NCI-H1092 treated with DMSO at 0.1 percent for 48 hours (cell line): Measurements from ENCODE around the gene PLCG2.
"Not testable (repeated sequence)": the region's sequence is repeated elsewhere in the genome, so short reads cannot be mapped to it uniquely, and the experiment has no call there.

Experiments
- DNase-seq: peaks from one replicate; lab custom pipeline; 2025; lab: John Stamatoyannopoulos, UW

The PLCG2 gene

GRCh38 chr16:81913222-81913621, 134.1 kb downstream of the PLCG2 start:
- no peak for DNase-seq

DNA sequence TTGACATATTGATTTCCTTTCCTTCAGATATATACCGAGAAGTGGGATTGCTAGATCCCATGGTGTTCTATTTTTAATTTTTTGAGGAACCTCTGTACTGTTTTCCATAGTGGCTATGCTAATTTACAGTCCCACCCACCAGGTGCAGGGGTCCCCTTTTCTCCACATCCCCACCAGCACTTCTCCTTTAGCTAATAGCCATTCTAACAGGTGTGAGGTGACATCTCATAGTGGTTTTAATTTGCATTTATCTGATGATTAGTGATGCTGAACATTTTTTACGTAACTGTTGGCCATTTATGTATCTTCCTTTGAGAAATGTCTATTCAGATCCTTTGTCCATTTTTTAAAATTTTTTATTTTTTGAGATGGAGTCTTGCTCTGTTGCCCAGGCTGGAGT, 138.3 kb downstream of the PLCG2 start:
- no peak for DNase-seq

GRCh38 chr16:81918927-81919326, 139.8 kb downstream of the PLCG2 start:
- no peak for DNase-seq

- DNase-seq = no peak
These were observed 141.4 kb downstream of the PLCG2 start for GRCh38 chr16:81920498-81920897.

DNA sequence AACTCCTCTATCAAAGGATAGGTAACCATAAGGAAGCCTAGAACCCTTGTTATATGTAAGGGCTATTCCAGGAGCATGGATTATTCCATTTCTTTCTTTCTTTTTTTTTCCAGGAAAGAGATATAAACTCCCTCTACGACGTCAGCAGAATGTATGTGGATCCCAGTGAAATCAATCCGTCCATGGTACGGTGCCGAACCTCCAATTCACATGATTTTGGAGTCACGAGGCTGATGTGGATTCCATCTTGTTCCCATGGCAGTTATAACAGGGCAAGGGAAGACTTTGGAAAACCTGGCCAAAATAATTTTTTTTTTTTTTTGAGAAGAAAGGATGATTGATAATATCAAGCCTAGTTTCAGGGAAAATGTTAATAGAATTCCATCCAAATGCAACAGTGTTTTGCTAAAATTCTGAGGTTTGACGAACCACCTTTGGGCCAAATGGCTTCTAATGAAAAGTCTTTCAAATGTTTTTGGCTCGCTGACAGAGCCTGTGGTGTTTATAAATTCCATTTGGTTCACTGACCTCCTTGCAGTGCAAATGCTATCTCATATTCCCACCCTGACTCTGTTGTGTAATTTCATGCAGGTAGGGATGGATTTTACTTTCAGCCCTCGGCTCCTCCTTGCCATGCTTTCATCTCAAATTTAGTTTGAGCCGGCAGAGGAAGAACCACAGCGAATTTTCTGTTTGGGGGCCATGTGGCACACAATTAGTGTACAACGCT, 142.2 kb downstream of the PLCG2 start:
- no peak for DNase-seq

DNA sequence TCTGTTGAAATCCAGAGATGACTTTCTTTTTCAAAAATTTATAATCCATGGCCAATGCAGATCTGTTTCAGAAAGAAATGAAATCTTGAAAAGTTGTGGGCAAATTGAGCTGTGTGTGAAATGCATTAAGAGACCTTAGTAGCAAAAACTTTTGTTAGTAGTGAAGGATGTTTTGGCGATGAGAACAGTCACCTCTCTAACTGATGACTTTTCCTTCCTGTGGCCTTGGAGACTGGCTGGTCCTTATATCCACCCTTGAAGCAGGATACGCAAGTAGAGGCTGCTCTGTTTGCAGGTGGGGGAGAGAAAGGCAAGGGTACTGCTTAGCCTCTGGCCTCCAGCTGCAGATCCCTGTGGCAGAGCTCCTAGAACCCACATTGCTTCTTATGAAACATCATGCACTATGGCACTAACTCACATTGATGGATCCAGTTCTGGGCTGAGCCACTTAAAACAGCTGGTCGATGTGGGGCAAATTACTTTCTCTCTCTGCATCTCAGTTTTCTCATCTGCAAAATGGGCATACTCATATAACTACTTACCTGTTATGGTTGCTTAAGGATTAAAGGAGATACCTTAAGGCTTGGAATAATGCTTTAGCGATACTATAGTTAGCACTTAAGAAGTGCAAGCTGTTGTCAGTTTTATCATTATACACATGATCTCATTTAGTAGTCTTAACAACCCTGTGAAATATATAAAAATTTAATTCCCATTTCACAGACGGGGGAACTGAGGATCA, 142.9 kb downstream of the PLCG2 start:
- no peak for DNase-seq

GRCh38 chr16:81923296-81923695, 144.2 kb downstream of the PLCG2 start:
- DNase-seq = no peak

DNA sequence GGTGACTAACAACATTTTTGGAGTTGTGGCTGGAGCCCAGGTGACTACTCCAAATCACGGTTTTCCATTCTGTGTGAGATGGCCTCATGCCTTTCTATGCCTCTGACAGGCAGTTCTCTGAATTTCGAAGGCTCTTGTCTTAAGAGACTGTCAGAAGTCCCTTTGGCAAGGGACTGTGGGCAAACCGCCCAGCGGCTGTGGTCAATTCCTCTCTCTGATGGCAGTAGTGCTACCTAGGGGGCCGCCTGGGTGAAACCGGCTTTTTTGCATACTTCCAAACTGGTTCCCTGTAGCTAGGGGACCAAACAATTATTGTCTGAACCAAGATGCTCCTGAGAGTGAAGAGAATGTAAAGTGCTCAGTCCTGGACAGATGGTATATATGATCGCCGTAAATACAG, 145.9 kb downstream of the PLCG2 start:
- no peak for DNase-seq

GRCh38 chr16:81926036-81926435, 146.9 kb downstream of the PLCG2 start:
- no peak for DNase-seq

- DNase-seq = no peak
These were observed 148.6 kb downstream of the PLCG2 start for GRCh38 chr16:81927561-81928185.

- no peak for DNase-seq
These were observed 149.3 kb downstream of the PLCG2 start for GRCh38 chr16:81928271-81928918.

DNA sequence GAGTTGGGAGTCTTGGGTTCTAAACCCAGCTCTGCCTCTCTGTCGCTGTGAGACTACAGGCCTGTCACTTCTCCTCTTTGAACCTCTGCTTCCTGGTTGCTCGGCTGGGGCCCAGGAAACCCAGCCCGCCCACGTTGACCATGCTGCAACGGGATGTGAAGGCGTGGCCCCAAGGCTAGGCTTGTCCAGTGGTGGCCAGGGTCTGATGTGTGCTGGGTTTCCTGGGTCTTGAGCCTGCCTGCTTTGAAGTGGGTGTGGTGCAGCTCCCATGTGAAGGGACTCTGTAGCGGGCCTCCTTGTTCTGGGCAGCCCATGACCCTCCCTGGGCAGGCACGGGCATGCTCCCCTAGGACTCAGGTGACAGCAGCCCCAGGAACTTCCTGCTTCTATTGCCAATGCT, 149.9 kb downstream of the PLCG2 start:
- no peak for DNase-seq

DNA sequence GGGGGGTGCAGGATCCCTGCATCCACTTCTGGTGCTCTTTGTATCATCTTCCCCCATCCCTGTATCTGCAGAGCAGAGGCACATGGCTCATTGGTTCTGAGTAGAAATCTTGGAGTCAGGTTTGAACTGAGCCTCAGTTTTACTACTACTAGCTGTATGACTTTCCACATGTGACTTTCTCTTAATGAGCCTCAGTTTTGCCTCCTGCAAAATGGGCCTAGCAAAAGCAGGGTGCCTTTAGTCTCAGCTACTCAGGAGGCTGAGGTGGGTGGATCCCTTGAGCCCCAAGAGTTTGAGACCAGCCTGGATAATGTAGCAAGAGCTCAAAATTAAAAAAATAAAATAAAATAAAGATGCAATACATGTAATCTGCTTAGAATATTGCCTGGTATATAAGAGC, 150.8 kb downstream of the PLCG2 start:
- DNase-seq = no peak

DNA sequence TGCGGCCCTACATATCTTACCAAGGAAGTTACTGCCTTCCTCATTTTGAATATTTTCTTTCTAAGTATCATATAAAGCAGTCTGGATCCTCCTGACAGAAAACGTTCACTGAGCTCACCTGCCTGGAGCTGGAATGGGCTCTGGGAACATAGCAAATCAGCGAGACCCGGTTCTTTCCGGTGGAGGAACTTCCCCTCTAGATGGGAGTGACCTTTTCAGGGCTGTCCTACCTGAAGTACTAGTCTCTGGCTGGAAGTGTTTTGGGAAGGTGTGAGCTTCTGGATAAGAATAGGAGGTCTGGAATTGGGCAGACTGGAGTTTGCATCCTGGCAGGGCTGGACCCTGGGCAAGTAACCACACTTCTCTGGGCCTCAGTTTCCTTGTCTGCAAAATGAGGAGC, 152.8 kb downstream of the PLCG2 start:
- no peak for DNase-seq

- DNase-seq = no peak
These were observed 153.6 kb downstream of the PLCG2 start for GRCh38 chr16:81932668-81933067.

DNA sequence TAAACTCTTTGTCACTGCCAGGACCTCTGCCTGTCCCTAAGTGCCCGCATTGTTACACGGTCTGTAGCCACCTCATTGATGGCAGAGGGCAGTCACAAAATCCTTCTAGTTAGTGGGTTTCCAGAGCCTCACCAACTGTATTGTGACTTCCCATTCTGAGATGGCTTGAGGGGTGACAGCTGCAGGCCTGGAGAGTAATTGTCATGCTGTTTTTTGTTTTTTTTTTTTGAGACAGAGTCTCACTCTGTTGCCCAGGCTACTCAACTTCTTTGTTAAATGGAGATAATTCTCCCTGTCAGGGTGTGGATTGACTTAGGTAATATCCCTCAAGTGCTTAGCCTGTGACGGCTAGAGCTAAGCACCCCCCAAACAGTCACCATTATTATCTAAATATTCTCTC, 154.3 kb downstream of the PLCG2 start:
- DNase-seq = no peak

DNA sequence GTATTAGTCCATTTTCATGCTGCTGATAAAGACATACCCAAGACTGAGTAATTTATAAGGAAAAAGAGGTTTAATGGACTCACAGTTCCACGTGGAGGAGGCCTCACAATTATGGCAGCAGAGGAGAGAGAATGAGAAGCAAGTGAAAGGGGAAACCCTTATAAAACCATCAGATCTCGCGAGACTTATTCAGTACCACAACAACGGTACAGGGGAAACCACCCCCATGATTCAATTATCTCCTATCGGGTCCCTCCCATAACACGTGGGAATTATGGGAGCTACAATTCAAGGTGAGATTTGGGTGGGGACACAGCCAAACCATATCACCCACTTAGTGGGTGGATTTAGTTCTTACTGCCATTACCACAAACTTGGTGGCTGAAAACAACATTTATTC, 155.6 kb downstream of the PLCG2 start:
- not testable (repeated sequence) for DNase-seq

GRCh38 chr16:81936209-81937000, 157.3 kb downstream of the PLCG2 start:
- no peak for DNase-seq

DNA sequence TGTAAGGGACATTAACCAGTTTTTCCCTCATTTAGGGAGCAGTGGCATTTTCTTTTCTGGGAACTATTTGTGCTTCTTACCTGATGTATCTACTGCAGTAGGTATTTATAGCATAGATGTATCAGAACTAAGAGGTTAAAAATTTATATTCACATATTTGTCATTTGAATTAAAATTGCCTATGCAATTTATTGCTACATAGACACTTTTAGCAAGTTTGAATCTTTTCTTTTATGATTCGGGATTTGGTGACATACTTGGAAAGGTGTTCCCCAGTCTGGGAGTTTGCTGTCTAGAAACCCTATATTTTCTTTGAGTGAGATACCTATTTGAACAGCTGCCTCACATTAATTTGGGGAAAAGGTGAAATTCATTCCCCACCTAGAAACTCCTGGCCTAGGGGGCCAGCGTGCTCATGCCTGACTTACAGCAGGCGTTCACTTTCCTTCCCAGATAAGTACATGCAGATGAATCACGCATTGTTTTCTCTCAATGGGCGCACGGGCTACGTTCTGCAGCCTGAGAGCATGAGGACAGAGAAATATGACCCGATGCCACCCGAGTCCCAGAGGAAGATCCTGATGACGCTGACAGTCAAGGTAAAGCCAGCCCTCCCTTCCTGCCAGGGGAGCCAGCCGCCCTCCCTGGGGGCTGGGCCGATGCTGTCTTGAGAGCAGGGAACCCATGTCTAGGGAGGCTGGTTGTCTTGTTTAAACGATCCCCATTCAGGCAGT, 158.4 kb downstream of the PLCG2 start:
- DNase-seq = no peak

DNA sequence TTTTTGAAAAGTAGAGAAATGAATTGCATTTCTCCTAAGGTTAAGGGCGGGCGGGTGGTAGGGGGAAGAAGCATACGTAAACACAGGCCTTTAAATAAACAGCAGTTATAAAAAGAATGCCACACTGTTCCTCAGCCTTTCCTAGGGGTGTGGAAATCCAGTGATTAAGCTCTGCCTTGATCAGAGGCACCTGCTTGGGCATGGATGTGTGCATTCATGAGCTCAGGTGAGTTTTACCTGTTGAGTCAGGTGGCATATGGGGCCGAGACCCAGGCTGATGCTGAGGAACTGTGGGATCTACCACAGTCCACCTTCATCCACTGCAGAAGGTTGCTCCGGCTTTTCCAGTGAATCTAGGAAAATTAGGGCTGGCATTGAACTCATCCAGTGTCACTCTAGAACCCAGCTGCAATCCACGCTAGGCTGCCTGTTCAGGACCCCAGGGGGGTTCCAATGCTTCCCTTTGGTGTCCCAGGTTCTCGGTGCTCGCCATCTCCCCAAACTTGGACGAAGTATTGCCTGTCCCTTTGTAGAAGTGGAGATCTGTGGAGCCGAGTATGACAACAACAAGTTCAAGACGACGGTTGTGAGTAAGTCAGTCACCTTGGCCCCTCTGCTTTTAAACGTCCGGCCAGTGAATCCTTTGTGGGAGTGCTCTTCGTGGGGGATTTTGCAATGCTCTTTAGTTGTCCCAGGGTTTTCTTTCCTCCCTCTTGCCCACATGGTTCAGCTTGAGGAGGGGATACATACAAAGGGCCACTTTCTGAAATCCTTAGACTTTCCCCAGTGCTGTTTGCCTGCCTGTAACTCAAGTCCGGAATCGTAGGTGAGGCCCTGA, 159.5 kb downstream of the PLCG2 start:
- no peak for DNase-seq
